ENCODE data around the gene HRK. TPM values are rescaled to one million over a fixed set of nuclear protein-coding genes. Genes with fewer than 3 reads are reported as not detected.

The HRK gene
- total and polyA plus RNA-seq, 8 donors, result 0.04 to 0.16 (median 0.10) TPM; not detected in 4

DNA sequence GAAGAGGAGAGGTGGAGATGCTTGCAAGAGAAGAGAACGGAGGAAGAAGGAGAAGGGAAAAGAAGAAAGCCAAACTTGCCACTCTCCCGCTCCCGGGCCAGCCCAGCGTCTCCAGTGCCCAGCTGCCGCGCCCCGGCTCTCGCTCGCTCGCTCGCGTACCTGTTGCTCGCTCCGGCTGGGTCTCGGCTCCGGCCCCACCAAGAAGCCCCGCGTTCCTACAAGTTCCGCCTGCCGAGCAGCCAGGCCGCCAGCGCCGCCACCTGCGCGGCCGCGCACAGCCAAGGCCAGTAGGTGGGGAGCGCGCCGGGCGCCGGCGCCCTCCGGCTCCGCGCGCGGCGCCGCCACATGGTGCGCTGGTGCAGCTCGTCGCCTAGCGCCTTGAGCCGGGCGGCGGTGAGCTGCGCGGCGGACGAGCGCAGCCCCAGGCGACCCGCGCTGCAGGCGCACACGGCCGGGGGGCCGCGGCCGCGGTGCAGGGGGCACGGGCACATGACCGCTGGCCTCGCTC, 370 bp downstream of the HRK start:
- 0 to 2% methylated on average over 51 to 65 of the region's 65 CpGs for WGBS, 2 donors
- Histone ChIP-seq H3K4me1 (peaks cover 0 to 18% (median 0%) of the 10 kb centered on the region in 3 donors), H3K27ac (no peak overlapping the region), H3K4me3 (peak overlapping the region in 3 of 4 donors; percentile 16 to 43 (median 25)), H3K27me3 (peaks cover 0 to 44% (median 9%) of the 10 kb centered on the region in 4 donors), H3K36me3 (no peaks in the 10 kb centered on the region), H3K9me3 (no peaks in the 10 kb centered on the region)
- TF ChIP-seq CTCF (IDR thresholded peaks at IDR 0.05), result no peak
- intact Hi-C loops (cut with DNase I), result no loop called here
- FAIRE-seq (no peak), DNase-seq (peak; percentile 25 to 82 (median 38)), ATAC-seq (peak; percentile 87 to 95 (median 88))

GRCh38 chr12:116880213-116880816, 926 bp downstream of the HRK start:
- TF ChIP-seq CTCF (IDR thresholded peaks at IDR 0.05), result no peak
- peaks cover 0 to 44% (median 9%) of the 10 kb centered on the region in 4 donors for H3K27me3 ChIP-seq
- ATAC-seq (no peak), FAIRE-seq (no peak), DNase-seq (no peak)
- intact Hi-C loops (cut with DNase I), result no loop called here
- H3K4me3 ChIP-seq, result peak overlapping the region in 2 of 4 donors; percentile 25 to 43
- 6 to 7% methylated on average over 21 of the region's 21 CpGs for WGBS, 2 donors
- H3K36me3 ChIP-seq, result no peaks in the 10 kb centered on the region
- H3K4me1 ChIP-seq, result peaks cover 0 to 18% (median 0%) of the 10 kb centered on the region in 3 donors
- no peaks in the 10 kb centered on the region for H3K9me3 ChIP-seq
- H3K27ac ChIP-seq, result no peak overlapping the region

- H3K36me3 ChIP-seq, result no peaks in the 10 kb centered on the region
- no peaks in the 10 kb centered on the region for H3K9me3 ChIP-seq
- no peak for FAIRE-seq
- no peak overlapping the region for H3K27ac ChIP-seq
- TF ChIP-seq CTCF (IDR thresholded peaks at IDR 0.05), result no peak
- peak in 1 of 6 donors; percentile 61 for DNase-seq
- H3K4me1 ChIP-seq, result peaks cover 0 to 18% (median 0%) of the 10 kb centered on the region in 3 donors
- intact Hi-C loops (cut with DNase I), result no loop called here
- 2 to 3% methylated on average over 41 to 52 of the region's 52 CpGs for WGBS, 2 donors
- ATAC-seq, result peak in 2 of 4 donors; percentile 18 to 26
- peak overlapping the region in 1 of 4 donors; percentile 38 for H3K4me3 ChIP-seq
- H3K27me3 ChIP-seq, result peaks cover 0 to 44% (median 9%) of the 10 kb centered on the region in 4 donors
Observed at GRCh38 chr12:116879509-116880212, 1.6 kb downstream of the HRK start.

DNA sequence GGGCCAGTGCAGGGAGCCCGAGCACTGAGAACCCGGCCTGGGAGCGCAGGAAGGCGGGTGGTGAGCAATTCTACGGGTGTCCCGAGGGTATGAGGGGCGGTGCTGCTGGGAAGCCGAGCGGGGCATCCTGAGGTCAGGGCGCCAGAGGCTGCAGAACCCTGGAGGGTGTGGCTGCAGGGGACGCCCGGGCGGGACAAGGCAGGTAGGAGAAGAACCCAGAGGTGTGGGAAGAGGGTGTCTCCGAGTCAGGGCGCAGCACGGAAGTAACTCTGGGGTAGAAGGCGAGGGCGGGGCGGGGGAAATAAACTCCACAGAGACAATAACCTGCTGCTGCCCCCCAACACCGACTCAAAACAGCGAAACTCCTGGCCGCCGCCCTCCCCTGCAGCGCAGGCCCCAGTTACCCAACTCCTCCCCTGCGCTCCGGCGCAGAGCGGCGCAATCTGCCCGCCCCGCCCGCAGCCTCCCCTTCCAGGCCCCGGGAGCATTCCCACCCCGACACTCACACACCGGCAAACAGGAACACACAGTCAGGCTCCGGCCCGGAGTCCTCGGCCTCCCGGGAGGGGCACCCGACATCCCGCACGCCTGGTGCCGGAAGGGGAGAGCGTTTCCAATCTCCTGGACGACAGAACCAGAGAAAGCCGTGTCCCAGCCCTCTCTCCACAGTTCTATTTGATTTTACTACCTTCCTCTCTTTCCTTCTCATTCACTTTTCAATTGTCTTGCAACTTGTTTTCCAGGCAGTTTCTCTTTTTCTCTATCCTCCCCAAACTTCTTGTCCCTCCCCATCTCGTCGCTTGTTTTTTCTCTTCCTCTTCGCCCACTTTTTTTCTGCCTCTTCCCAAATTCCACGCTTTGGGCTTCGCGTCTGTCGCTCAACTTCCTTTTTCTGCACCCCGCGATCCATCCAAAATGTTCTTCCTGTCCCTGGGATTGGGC, 2.4 kb downstream of the HRK start:
- H3K4me3 ChIP-seq, result peak overlapping the region in 2 of 4 donors; percentile 8 to 38
- peaks cover 0 to 44% (median 9%) of the 10 kb centered on the region in 4 donors for H3K27me3 ChIP-seq
- H3K27ac ChIP-seq, result no peak overlapping the region
- intact Hi-C loops (cut with DNase I), result no loop called here
- no peak for TF ChIP-seq CTCF (IDR thresholded peaks at IDR 0.05)
- ATAC-seq (peak in 2 of 4 donors; percentile 37 to 45), DNase-seq (peak in 2 of 6 donors; percentile 54 to 63), FAIRE-seq (no peak)
- no peaks in the 10 kb centered on the region for H3K9me3 ChIP-seq
- H3K4me1 ChIP-seq, result peaks cover 0 to 18% (median 0%) of the 10 kb centered on the region in 3 donors
- H3K36me3 ChIP-seq, result no peaks in the 10 kb centered on the region
- WGBS, 2 donors, result 4 to 5% methylated on average over 44 to 55 of the region's 55 CpGs
